ENCODE results near the gene FPR2. TPM values are rescaled to one million over a fixed set of nuclear protein-coding genes. Genes with fewer than 3 reads are reported as not detected.

FPR2 gene
- total RNA-seq, 2 experiments from 2014 or later, result not detected

DNA sequence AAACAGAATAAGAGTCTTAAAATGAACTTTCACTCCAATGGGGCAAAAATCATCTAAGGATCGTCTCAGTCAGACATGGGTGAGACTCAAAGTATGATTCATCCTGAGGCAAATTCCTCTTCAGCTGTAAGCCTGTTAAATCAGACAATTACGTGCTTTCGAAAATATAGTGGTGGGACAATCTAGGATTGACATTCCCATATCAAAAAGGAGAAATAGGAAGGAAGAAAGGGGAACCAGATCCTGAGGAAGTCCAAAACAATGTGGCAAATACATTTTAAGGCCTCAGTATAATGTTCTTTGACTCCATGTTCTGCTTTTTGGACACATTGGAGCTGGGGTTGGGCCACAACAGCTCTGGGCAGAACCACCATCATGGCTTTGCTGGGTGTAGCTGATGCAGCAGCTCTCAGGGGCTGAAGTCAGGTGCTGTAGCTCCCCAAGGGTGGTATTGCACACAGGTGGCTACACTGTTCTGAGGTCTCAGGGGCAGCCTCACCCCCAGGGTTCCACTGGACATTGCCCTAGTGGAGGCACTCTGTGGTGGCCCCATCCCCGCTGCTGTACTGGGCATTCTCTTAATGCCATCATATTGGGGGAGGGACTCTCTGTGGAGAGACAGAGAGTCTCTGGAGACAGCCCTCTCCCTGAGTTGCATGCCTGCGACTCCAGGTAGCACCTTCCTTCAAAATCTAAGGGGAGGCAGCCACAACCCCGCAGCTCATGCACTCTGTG is 28.2 kb downstream of the FPR2 start:
- Mint-ChIP-seq H3K36me3 (ENCODE audit: low read depth) (no peaks in the 10 kb centered on the region), H3K27ac (no peak overlapping the region), H3K4me3 (no peak overlapping the region), H3K9me3 (ENCODE audit: insufficient read depth) (peaks cover 8% of the 10 kb centered on the region), H3K27me3 (ENCODE audit: low read depth) (no peaks in the 10 kb centered on the region), H3K4me1 (ENCODE audit: low read depth) (no peaks in the 10 kb centered on the region)
- ChIA-PET CTCF (interaction anchor here (1.8 kb wide), 1 partner anchor 12 kb away, joined by 6 read pairs; no protein-coding TSS in a partner anchor), POLR2A (no interaction called here)
- no peak for DNase-seq
- no peak for ATAC-seq

DNA sequence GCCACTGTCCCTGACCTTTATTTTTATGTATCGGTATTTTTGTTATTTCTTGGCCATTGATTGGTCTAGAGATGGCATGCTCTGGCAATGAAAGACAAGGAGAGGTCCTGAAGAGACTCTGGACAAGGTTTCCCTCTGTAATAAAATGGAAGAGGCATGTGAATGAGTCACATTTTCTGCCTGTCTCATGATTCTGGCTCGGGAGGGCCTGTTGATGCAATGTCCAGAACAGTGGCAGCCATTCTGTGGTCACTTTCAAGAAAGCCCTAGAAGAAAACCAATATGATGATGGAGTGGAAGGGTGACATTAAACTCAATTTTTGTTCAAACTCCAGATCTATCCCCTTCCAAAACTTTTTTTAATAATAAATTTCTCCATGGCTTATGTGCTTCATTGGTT is 32.0 kb downstream of the FPR2 start:
- Mint-ChIP-seq H3K4me3 (no peak overlapping the region), H3K4me1 (ENCODE audit: low read depth) (no peaks in the 10 kb centered on the region), H3K9me3 (ENCODE audit: insufficient read depth) (peaks cover 8% of the 10 kb centered on the region), H3K36me3 (ENCODE audit: low read depth) (no peaks in the 10 kb centered on the region), H3K27ac (no peak overlapping the region), H3K27me3 (ENCODE audit: low read depth) (no peaks in the 10 kb centered on the region)
- no peak for DNase-seq
- CTCF ChIA-PET, result no interaction called here
- ATAC-seq, result no peak
- POLR2A ChIA-PET, result no interaction called here

DNA sequence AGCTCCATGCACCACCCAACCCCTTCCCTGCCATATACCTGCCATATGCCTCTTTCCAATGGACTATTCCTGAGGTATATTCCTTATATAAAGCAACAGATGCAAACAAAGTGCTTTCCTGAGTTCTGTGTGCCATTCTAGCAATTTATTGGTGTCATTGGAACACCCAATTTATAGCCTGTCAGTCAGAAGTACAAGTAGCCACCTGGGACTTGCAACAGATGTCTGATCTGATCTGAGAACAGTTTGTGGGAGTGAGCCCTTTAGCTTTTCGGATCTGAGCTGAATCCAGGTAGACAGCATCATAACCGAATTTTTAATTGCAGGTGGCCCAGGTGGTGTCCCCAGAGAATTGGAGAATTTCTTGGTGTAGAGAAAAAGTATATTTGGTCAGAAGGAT is 33.0 kb downstream of the FPR2 start:
- H3K36me3 Mint-ChIP-seq (ENCODE audit: low read depth), result no peaks in the 10 kb centered on the region
- no peak overlapping the region for H3K27ac Mint-ChIP-seq
- peaks cover 8% of the 10 kb centered on the region for H3K9me3 Mint-ChIP-seq (ENCODE audit: insufficient read depth)
- H3K4me1 Mint-ChIP-seq (ENCODE audit: low read depth), result no peaks in the 10 kb centered on the region
- H3K4me3 Mint-ChIP-seq, result no peak overlapping the region
- POLR2A ChIA-PET, result no interaction called here
- H3K27me3 Mint-ChIP-seq (ENCODE audit: low read depth), result no peaks in the 10 kb centered on the region
- no peak for DNase-seq
- CTCF ChIA-PET, result interaction anchor here (0.9 kb wide), 1 partner anchor 16 kb away, joined by 4 read pairs; no protein-coding TSS in a partner anchor
- ATAC-seq, result no peak

DNA sequence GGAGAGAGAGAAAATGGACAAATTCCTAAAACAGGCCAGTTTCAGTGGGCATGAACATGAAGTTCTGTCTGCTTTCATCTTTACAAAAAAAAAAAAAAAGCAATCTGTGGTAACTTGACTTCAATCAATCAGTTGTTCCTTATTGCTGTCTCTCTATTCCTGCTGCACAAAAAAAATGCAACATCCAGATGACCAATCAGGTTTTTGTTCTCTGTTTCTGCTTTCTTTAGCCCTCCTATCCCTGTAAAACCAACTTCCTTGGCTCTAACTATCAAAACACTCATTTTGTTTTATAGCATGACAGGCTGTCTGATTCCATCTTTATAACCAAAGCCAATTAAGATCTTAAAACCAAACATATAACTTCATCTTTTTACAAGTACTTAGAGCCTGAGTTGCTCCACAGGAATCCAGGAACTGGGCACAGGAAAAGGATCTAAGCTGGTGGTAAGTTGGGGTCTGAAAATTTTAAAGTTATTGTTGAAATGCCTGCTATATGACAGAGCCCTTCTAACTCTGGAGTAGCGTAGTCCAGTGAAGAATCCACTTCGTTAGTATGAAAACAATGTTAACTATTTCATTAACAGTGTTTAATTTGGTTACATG is 34.0 kb downstream of the FPR2 start, which contains the start of gene FPR3:
FPR3 (plus strand) TSS at position 273 of the 606 bp plus-strand sequence. CDS start 28,592 bp downstream, outside the sequence.
- Mint-ChIP-seq H3K4me1 (ENCODE audit: low read depth) (no peaks in the 10 kb centered on the region), H3K36me3 (ENCODE audit: low read depth) (no peaks in the 10 kb centered on the region), H3K27me3 (ENCODE audit: low read depth) (no peaks in the 10 kb centered on the region), H3K27ac (no peak within 1 kb of the TSS), H3K4me3 (no peak within 1 kb of the TSS), H3K9me3 (ENCODE audit: insufficient read depth) (peaks cover 8% of the 10 kb centered on the region)
- DNase-seq, result no peak
- ATAC-seq, result no peak
- ChIA-PET POLR2A (no interaction called here), CTCF (no interaction called here)

DNA sequence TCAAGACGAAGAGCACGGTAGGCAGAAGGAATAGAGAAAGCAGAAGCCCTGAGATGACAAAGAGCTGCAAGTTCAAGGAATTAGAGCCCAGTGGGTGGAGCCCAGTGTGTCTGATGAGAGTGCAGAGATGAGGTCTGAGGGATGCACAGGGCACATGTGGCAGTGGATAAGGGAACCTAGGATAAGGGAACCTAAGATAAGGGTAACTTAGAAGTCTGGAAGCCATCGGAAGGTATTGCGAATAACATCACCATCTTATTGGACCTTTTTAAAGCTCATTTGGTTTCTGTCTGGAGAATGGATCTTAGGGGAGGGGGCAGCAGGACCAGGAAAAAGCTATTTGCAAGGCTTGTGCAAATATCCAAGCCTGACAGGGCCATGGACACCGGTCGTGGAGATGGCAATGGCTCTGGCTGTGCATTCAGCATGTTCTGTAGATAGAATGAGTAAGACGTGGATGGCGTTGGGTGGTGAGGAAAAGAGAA is 35.3 kb downstream of the FPR2 start:
- no peak for ATAC-seq
- Mint-ChIP-seq H3K27me3 (ENCODE audit: low read depth) (no peaks in the 10 kb centered on the region), H3K27ac (no peak overlapping the region), H3K9me3 (ENCODE audit: insufficient read depth) (peaks cover 8% of the 10 kb centered on the region), H3K4me3 (no peak overlapping the region), H3K4me1 (ENCODE audit: low read depth) (no peaks in the 10 kb centered on the region), H3K36me3 (ENCODE audit: low read depth) (no peaks in the 10 kb centered on the region)
- CTCF ChIA-PET, result interaction anchor here (2.2 kb wide), 1 partner anchor 19 kb away, joined by 7 read pairs; no protein-coding TSS in a partner anchor
- POLR2A ChIA-PET, result no interaction called here
- no peak for DNase-seq

DNA sequence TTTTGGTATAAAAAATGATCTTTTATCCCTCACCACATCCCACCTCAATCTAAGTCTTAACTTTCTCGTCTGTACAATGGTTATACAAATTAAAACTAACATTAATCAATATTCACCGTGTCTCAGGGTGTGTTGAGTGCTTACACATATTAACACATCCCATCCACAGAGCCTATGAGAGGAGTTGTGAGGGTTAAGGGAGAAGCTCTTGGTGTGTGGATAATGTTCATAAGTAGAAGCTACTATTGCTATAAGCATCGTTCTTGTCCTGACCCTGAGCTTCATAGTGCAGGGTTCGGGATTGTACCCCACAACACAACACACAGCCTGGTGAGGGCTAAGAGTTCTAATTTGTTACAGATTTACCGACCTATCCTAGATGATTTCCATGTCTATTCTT is 36.5 kb downstream of the FPR2 start:
- Mint-ChIP-seq H3K4me1 (ENCODE audit: low read depth) (no peaks in the 10 kb centered on the region), H3K27ac (no peak overlapping the region), H3K36me3 (ENCODE audit: low read depth) (no peaks in the 10 kb centered on the region), H3K9me3 (ENCODE audit: insufficient read depth) (peaks cover 10% of the 10 kb centered on the region), H3K4me3 (no peak overlapping the region), H3K27me3 (ENCODE audit: low read depth) (no peaks in the 10 kb centered on the region)
- ChIA-PET POLR2A (no interaction called here), CTCF (interaction anchor here (2.2 kb wide), 1 partner anchor 20 kb away, joined by 7 read pairs; no protein-coding TSS in a partner anchor)
- ATAC-seq (no peak), DNase-seq (no peak)

DNA sequence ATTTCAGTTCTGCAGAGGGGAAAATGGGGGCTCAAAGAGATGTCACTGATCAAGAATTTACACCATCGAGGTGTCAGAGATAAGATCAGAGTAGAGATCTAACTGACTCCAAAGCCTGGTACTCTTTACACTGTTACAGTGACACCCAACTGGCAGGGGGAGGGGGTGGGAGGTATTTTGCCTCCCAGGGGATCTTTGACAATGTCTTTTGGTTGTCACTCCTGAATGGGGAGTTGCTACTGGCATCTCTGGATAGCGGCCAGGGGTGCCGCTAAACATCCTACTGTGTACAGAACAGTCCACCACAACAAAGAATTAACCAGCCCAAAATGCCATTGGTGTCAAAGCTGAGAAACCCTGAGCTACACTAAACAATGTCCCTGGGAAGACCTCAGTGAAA is 37.1 kb downstream of the FPR2 start:
- Mint-ChIP-seq H3K4me3 (no peak overlapping the region), H3K27ac (no peak overlapping the region), H3K4me1 (ENCODE audit: low read depth) (no peaks in the 10 kb centered on the region), H3K36me3 (ENCODE audit: low read depth) (no peaks in the 10 kb centered on the region), H3K27me3 (ENCODE audit: low read depth) (no peaks in the 10 kb centered on the region), H3K9me3 (ENCODE audit: insufficient read depth) (peaks cover 10% of the 10 kb centered on the region)
- no peak for DNase-seq
- ATAC-seq, result no peak
- ChIA-PET POLR2A (no interaction called here), CTCF (interaction anchor here (2.2 kb wide), 1 partner anchor 21 kb away, joined by 7 read pairs; no protein-coding TSS in a partner anchor)

DNA sequence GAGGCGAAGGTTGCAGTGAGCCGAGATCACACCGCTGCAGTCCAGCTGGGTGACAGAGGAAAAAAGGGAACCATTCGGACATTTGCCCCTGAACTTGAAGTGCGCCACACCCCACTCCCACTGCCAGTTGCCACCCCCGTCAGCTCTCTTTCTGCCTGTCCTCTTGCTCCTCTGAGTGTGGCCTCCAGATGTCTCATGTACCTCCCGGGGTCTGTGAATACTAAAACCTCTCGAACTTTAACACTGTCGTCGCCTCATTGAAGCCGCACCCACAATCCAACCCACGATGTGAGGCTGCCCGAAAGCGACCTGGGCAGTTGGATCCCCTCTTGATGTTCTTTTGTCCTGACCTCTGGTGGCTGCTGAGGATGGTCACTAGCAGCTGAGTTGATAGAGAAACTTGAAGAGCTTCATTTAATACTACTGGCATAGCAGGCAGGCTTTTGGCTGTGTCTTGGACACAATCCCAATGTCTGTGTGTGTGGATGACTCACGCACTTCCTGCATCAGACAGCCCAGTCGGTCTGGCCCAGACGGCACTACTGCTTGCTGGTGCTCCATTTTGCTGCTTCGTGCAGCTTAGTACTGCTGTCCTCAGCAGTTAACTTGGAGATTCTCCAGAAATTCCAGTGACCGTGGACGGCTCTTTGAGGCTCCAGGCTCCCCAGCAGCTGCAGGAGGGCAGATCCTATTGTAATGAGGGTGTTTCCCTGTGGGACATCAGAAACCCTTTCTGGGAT is 38.2 kb downstream of the FPR2 start:
- ChIA-PET POLR2A (no interaction called here), CTCF (no interaction called here)
- Mint-ChIP-seq H3K36me3 (ENCODE audit: low read depth) (no peaks in the 10 kb centered on the region), H3K9me3 (ENCODE audit: insufficient read depth) (peaks cover 18% of the 10 kb centered on the region), H3K27ac (no peak overlapping the region), H3K4me3 (no peak overlapping the region), H3K27me3 (ENCODE audit: low read depth) (no peaks in the 10 kb centered on the region), H3K4me1 (ENCODE audit: low read depth) (no peaks in the 10 kb centered on the region)
- ATAC-seq (no peak), DNase-seq (no peak)

DNA sequence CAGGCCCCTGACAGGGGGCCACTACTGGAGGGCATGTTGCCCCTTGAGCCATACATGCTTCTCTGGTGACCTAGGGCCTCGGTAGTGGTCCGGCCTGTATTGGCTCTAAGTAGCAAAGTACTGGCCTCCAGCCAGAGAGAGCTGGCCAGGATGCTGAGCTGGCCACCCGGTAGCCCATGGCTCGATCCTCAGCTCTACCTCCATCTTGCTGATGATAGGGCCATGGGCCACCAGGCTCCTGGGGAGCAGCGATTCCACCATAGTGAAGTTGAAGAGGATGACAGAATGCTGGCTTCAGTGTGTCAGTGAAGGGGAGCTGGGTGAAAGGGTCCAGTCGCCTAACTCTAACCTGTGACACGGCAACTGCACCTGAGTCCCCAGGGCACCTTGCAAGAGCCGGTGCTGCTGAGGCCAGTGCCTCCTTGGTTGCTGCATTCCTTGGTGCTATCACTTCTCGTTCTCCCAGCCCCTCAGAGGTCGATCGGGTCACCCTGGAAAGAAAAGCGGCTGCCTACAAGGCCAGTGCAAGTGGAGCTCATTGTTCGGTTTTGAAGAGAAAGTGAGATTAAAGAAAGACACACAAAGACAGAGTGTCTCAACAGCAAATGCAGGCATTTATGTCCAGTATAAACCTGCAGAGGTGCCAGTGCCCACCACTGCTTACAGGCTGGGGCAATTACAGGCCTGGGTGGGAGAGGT is 38.9 kb downstream of the FPR2 start:
- Mint-ChIP-seq H3K36me3 (ENCODE audit: low read depth) (no peaks in the 10 kb centered on the region), H3K27me3 (ENCODE audit: low read depth) (no peaks in the 10 kb centered on the region), H3K4me1 (ENCODE audit: low read depth) (no peaks in the 10 kb centered on the region), H3K27ac (no peak overlapping the region), H3K9me3 (ENCODE audit: insufficient read depth) (peaks cover 22% of the 10 kb centered on the region), H3K4me3 (no peak overlapping the region)
- ATAC-seq, result no peak
- POLR2A ChIA-PET, result no interaction called here
- no peak for DNase-seq
- CTCF ChIA-PET, result no interaction called here

DNA sequence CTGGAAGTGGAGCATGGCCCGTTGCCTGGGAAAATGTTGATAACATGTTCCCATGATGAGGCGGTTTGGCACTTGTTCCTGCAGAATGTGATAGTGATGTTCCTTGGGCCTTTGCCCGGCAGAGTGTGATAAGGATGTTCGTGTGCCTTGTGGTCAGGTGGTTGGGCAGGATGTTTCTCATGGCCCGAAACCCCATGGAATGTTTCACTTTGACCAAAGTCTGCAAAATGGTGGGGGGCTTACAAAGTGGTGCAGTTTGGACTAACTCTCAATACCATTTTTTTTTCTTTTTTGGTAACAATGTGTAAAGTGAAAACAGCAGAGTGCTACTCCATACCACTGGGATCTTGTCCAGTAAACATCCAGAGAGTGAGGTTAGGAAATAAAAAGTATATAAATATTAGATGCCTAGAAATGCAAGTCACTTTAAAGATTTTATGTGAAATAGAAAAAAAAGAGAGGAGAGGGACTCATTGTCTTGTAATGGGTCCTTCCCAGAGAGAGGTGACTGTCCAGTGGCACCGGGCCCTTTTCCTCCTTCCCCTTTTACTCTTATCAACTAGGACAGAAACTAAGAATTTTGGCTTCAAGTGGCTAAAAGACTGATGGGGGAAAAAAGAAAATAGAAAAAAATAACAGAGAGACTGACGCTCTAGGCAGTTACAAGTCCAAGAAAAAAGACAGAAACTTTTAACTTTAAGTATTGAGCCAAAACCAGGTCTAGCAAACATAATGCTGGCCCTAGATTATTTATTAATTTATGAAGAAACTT is 39.7 kb downstream of the FPR2 start:
- no peaks in the 10 kb centered on the region for H3K36me3 Mint-ChIP-seq (ENCODE audit: low read depth)
- ChIA-PET CTCF (no interaction called here), POLR2A (no interaction called here)
- no peak for DNase-seq
- H3K27me3 Mint-ChIP-seq (ENCODE audit: low read depth), result no peaks in the 10 kb centered on the region
- H3K9me3 Mint-ChIP-seq (ENCODE audit: insufficient read depth), result peaks cover 22% of the 10 kb centered on the region
- H3K4me3 Mint-ChIP-seq, result no peak overlapping the region
- no peaks in the 10 kb centered on the region for H3K4me1 Mint-ChIP-seq (ENCODE audit: low read depth)
- ATAC-seq, result no peak
- H3K27ac Mint-ChIP-seq, result no peak overlapping the region

DNA sequence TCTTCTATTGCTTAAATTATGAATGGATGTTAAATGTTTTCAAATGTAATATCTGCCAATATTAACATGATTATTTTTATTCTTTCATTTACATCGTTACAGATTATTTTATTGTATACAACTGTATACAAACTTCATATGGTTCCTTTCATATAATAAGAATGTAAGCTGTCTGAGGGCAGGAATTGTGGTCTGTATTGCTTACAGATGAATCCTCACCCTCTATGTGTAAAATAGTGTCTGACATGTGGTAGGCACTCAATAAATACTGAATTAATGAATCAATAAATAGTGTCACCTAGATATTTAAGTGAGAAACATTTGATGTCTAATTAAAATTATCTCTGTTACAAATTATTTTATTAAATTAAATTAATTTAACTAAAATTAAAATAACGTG is 41.8 kb downstream of the FPR2 start:
- Mint-ChIP-seq H3K9me3 (ENCODE audit: insufficient read depth) (peaks cover 28% of the 10 kb centered on the region), H3K27ac (no peak overlapping the region), H3K36me3 (ENCODE audit: low read depth) (no peaks in the 10 kb centered on the region), H3K27me3 (ENCODE audit: low read depth) (no peaks in the 10 kb centered on the region), H3K4me1 (ENCODE audit: low read depth) (no peaks in the 10 kb centered on the region), H3K4me3 (no peak overlapping the region)
- CTCF ChIA-PET, result no interaction called here
- POLR2A ChIA-PET, result no interaction called here
- DNase-seq (no peak), ATAC-seq (no peak)
